ENCODE measurements around the gene SETD1B. TPM values are rescaled to one million over a fixed set of nuclear protein-coding genes. Genes with fewer than 3 reads are reported as not detected.

SETD1B gene
- total RNA-seq, 3 donors from 2014 or later: 4.2 to 7.9 (median 6.1) TPM

- intact Hi-C loops (cut with DNase I; ENCODE audit: low total_unique reads): loop anchor here (5.0 kb wide), 1 partner anchor 223 kb away; the partner anchor contains the start of gene BCL7A
- Histone ChIP-seq H3K9me3 (no peaks in the 10 kb centered on the region), H3K27me3 (no peaks in the 10 kb centered on the region), H3K36me3 (no peaks in the 10 kb centered on the region), H3K4me3 (peak overlapping the region; percentile 76 to 95 (median 80)), H3K27ac (peak overlapping the region; percentile 100), H3K4me1 (peaks cover 14 to 38% of the 10 kb centered on the region in 2 donors)
- TF ChIP-seq POLR2AphosphoS5 (IDR thresholded peaks at IDR 0.05) (peak in 2 of 3 donors; percentile 44 to 61), CTCF (IDR thresholded peaks at IDR 0.05) (no peak), POLR2A (IDR thresholded peaks at IDR 0.05) (peak; percentile 44)
- peak; percentile 79 to 87 for DNase-seq (ENCODE audit: low spot score in 2 of 2)
Observed at GRCh38 chr12:121799156-121799841, 4.5 kb upstream of the SETD1B start.

- intact Hi-C loops (cut with DNase I; ENCODE audit: low total_unique reads): loop anchor here (5.0 kb wide), 1 partner anchor 222 kb away; the partner anchor contains the start of gene BCL7A
- peak; percentile 88 to 90 for DNase-seq (ENCODE audit: low spot score in 2 of 2)
- Histone ChIP-seq H3K27ac (peak overlapping the region; percentile 100), H3K36me3 (no peaks in the 10 kb centered on the region), H3K27me3 (no peaks in the 10 kb centered on the region), H3K4me3 (peak overlapping the region; percentile 76 to 95 (median 80)), H3K9me3 (no peaks in the 10 kb centered on the region), H3K4me1 (peaks cover 14 to 33% of the 10 kb centered on the region in 2 donors)
- peak; percentile 55 for TF ChIP-seq POLR2A (IDR thresholded peaks at IDR 0.05)
- no peak for TF ChIP-seq CTCF (IDR thresholded peaks at IDR 0.05)
- peak; percentile 69 to 85 (median 79) for TF ChIP-seq POLR2AphosphoS5 (IDR thresholded peaks at IDR 0.05)
Observed at GRCh38 chr12:121799842-121800693, 3.7 kb upstream of the SETD1B start.

GRCh38 chr12:121800694-121801594, 2.9 kb upstream of the SETD1B start:
- Histone ChIP-seq H3K4me3 (peak overlapping the region; percentile 76 to 95 (median 80)), H3K36me3 (no peaks in the 10 kb centered on the region), H3K27ac (peak overlapping the region; percentile 100), H3K4me1 (peaks cover 14 to 25% of the 10 kb centered on the region in 2 donors), H3K9me3 (no peaks in the 10 kb centered on the region), H3K27me3 (no peaks in the 10 kb centered on the region)
- intact Hi-C loops (cut with DNase I; ENCODE audit: low total_unique reads): no loop called here
- TF ChIP-seq POLR2AphosphoS5 (IDR thresholded peaks at IDR 0.05) (peak; percentile 42 to 77 (median 59)), POLR2A (IDR thresholded peaks at IDR 0.05) (peak; percentile 75), CTCF (IDR thresholded peaks at IDR 0.05) (no peak)
- peak; percentile 81 to 84 for DNase-seq (ENCODE audit: low spot score in 2 of 2)

GRCh38 chr12:121801595-121802484, 2.0 kb upstream of the SETD1B start:
- no peak for DNase-seq (ENCODE audit: low spot score in 2 of 2)
- intact Hi-C loops (cut with DNase I; ENCODE audit: low total_unique reads): no loop called here

More at GRCh38 chr12:121801595-121802484, 2.0 kb upstream of the SETD1B start:
- no peaks in the 10 kb centered on the region for H3K27me3 ChIP-seq
- no peak for TF ChIP-seq POLR2AphosphoS5 (IDR thresholded peaks at IDR 0.05)
- no peak for TF ChIP-seq POLR2A (IDR thresholded peaks at IDR 0.05)
- no peak for TF ChIP-seq CTCF (IDR thresholded peaks at IDR 0.05)
- peaks cover 14 to 25% of the 10 kb centered on the region in 2 donors for H3K4me1 ChIP-seq
- H3K36me3 ChIP-seq: no peaks in the 10 kb centered on the region
- H3K4me3 ChIP-seq: peak overlapping the region; percentile 76 to 95 (median 80)
- H3K27ac ChIP-seq: peak overlapping the region; percentile 100
- no peaks in the 10 kb centered on the region for H3K9me3 ChIP-seq
